Measurements from ENCODE around the gene TXNRD2. TPM values are rescaled to one million over a fixed set of nuclear protein-coding genes. Genes with fewer than 3 reads are reported as not detected.
A peak's percentile ranks its signal among the peaks of the same experiment; 100 is the strongest.
"Not testable (repeated sequence)": the region's sequence is repeated elsewhere in the genome, so short reads cannot be mapped to it uniquely, and the experiment has no call there.

Gene TXNRD2
- total and polyA plus RNA-seq, 2 donors from 2014 or later = 28.6 to 50.6 TPM

DNA sequence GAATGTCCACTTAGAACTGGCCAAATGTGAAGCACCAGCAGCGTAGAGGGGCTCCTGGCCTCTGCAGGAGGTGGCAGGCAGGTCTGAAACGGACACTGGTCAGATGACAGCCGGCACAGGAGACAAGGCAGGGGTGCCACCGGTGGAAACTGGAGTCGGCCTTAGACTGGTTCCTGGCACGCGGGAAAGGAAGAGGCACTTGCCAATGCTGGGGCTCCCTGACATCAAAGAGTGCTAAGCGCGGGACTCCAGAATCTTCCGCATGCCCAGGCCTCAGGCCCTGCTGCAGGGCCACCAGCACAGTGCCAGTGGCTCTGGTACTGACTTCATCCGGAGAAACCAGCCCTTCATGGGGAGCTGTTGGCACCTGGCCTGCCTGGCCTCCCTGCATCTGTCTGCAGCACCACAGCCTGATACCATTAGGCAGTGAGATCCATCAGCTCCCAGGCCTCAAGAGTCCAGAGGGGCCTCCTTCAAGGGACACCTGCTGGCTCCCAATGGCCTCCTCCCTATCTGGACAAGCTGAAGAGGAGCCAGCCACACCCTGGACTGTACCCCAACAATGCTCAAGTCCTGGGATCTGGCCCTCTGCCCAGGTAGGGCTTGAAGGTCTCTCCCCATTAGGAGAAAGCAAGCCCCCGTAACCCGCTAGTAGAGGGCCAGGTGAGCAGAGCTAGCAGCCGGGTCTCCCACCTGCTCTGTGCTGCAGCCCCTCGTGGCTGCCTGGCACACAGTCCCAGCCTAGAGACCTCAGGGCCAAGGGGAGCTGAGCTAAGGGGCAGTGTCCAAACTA is 57.3 kb downstream of the TXNRD2 start:
- Histone ChIP-seq H3K9ac (ENCODE audit: low read length in 3 of 3) (no peak overlapping the region), H3K4me1 (ENCODE audit: control insufficient read depth in 2 of 3, insufficient read depth in 2 of 3, low read depth in 1 of 3, low read length in 3 of 3) (peaks cover 0 to 8% (median 4%) of the 10 kb centered on the region in 3 donors), H3K27ac (ENCODE audit: low read depth in 2 of 2, low read length in 2 of 2) (no peak overlapping the region), H3K27me3 (ENCODE audit: control insufficient read depth, insufficient read depth, low read length) (no peaks in the 10 kb centered on the region), H3K36me3 (ENCODE audit: control insufficient read depth in 2 of 3, insufficient read depth in 3 of 3, low read length in 3 of 3) (no peaks in the 10 kb centered on the region), H3K9me3 (ENCODE audit: control insufficient read depth in 2 of 3, insufficient read depth in 1 of 3, low read length in 3 of 3) (no peaks in the 10 kb centered on the region), H3K4me3 (ENCODE audit: low read length in 3 of 3) (no peak overlapping the region)
- DNase-seq (peak in 2 of 5 donors; percentile 5 to 37), FAIRE-seq (no peak)
- TF ChIP-seq, protein P1, sequence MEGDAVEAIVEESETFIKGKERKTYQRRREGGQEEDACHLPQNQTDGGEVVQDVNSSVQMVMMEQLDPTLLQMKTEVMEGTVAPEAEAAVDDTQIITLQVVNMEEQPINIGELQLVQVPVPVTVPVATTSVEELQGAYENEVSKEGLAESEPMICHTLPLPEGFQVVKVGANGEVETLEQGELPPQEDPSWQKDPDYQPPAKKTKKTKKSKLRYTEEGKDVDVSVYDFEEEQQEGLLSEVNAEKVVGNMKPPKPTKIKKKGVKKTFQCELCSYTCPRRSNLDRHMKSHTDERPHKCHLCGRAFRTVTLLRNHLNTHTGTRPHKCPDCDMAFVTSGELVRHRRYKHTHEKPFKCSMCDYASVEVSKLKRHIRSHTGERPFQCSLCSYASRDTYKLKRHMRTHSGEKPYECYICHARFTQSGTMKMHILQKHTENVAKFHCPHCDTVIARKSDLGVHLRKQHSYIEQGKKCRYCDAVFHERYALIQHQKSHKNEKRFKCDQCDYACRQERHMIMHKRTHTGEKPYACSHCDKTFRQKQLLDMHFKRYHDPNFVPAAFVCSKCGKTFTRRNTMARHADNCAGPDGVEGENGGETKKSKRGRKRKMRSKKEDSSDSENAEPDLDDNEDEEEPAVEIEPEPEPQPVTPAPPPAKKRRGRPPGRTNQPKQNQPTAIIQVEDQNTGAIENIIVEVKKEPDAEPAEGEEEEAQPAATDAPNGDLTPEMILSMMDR (IDR thresholded peaks at IDR 0.05; ENCODE audit: borderline replicate concordance, extremely low read depth, insufficient read depth) = no peak
- intact Hi-C loops (cut with DNase I) = no loop called here

DNA sequence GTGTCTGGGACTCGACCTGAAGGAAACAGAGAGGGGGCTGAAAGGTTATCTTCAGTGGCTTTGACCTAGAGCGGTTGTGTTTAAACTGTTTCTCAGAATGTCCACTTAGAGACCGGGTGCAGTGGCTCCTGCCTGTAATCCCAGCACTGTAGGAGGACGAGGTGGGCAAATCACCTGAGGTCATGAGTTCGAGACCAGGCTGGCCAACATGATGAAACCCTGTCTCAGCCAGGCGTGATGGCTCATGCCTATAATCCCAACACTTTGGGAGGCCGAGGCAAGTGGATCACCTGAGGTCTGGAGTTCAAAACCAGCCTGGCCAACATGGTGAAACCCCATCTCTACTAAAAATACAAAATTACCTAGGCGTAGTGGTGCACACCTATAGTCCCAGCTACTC is 58.2 kb downstream of the TXNRD2 start:
- H3K4me1 ChIP-seq (ENCODE audit: control insufficient read depth in 2 of 3, insufficient read depth in 2 of 3, low read depth in 1 of 3, low read length in 3 of 3); H3K9me3 ChIP-seq (ENCODE audit: control insufficient read depth in 2 of 3, insufficient read depth in 1 of 3, low read length in 3 of 3); H3K36me3 ChIP-seq (ENCODE audit: control insufficient read depth in 2 of 3, insufficient read depth in 3 of 3, low read length in 3 of 3); H3K9ac ChIP-seq (ENCODE audit: low read length in 3 of 3); H3K27me3 ChIP-seq (ENCODE audit: control insufficient read depth, insufficient read depth, low read length); FAIRE-seq; H3K4me3 ChIP-seq (ENCODE audit: low read length in 3 of 3); H3K27ac ChIP-seq (ENCODE audit: low read depth in 2 of 2, low read length in 2 of 2); intact Hi-C loops (cut with DNase I): not testable (repeated sequence)
- peak in 1 of 5 donors; percentile 18 for DNase-seq

DNA sequence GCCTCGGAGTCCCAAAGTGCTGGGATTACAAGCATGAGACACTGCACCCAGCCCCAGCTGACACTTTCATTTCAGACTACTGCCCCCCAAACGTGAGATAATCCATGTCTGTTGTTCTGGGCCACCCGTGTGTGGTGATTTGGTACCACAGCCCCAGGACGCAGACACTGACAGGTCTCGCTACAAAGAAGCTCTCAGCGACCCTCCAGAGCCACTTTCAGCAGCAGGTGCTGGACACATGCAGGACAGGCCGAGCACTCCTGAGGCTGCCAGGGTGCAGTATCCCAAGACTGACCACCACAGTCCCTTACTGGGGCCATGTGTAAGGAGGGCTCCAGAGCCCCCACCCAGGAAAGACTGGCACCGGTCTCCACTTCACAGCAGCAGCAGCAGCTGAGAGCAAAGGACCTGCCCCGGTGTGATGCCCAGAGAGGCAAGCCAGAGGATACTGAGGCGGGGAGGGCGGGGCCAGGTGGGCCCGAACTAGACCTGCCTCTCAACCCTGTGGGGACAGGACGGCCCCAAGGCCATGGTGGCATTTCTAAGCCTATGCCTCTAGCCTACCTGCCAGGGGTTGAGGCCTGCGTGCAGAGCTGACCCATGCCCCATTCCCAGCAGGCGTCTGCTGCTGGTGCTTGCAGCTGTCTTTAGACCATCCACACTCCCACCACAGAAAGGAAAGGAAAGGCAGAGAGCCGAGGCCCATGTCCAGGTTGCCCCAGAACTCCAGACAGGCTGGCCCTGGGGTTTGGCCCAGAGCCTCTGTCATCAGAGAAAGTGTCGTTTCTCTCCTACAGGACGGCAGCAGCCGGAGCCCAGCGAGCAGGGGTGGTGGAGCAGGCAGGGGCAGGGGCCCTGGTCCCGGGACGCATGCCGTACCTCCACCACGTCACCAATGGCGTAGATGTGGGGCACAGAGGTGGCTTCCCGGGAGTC is 58.9 kb downstream of the TXNRD2 start:
- intact Hi-C loops (cut with DNase I) = no loop called here
- Histone ChIP-seq H3K27me3 (ENCODE audit: control insufficient read depth, insufficient read depth, low read length) (no peaks in the 10 kb centered on the region), H3K9me3 (ENCODE audit: control insufficient read depth in 2 of 3, insufficient read depth in 1 of 3, low read length in 3 of 3) (no peaks in the 10 kb centered on the region), H3K36me3 (ENCODE audit: control insufficient read depth in 2 of 3, insufficient read depth in 3 of 3, low read length in 3 of 3) (no peaks in the 10 kb centered on the region), H3K4me1 (ENCODE audit: control insufficient read depth in 2 of 3, insufficient read depth in 2 of 3, low read depth in 1 of 3, low read length in 3 of 3) (peaks cover 0 to 8% (median 4%) of the 10 kb centered on the region in 3 donors), H3K27ac (ENCODE audit: low read depth in 2 of 2, low read length in 2 of 2) (no peak overlapping the region), H3K4me3 (ENCODE audit: low read length in 3 of 3) (no peak overlapping the region), H3K9ac (ENCODE audit: low read length in 3 of 3) (no peak overlapping the region)
- FAIRE-seq = no peak
- peak in 1 of 5 donors; percentile 58 for DNase-seq
- TF ChIP-seq, protein P1 (IDR thresholded peaks at IDR 0.05; ENCODE audit: borderline replicate concordance, extremely low read depth, insufficient read depth) = no peak
